MCF 10A (cell line): ENCODE data around the gene STIMATE. TPM values are rescaled to one million over a fixed set of nuclear protein-coding genes. Genes with fewer than 3 reads are reported as not detected.
A peak's percentile ranks its signal among the peaks of the same experiment; 100 is the strongest.

Experiments
- BruUV-seq: library from RNA; stranded (reverse); fragments of 400-500 nt; replicated peaks from 2 replicates; lab custom pipeline; 2021; lab: Mats Ljungman, UMichigan
- CTCF ChIA-PET: fragments of 300-600 bp; sonication (Branson Sonifier 250); formaldehyde crosslinking; extraction: SDS; loops from one replicate; lab custom pipeline; 2021; ENCODE audit warnings: antibody characterized with exemption, inconsistent platforms; lab: Yijun Ruan, JAX
- POLR2A ChIA-PET: fragments of 300-600, 350-650 bp; sonication (Branson Sonifier 250); formaldehyde crosslinking; extraction: SDS; loops from one replicate; lab custom pipeline; 2020; ENCODE audit warnings: antibody characterized with exemption, inconsistent platforms; lab: Yijun Ruan, JAX
- DNase-seq: peaks from one replicate; pipeline ENCODE4 v3.0.0-alpha.2; 2018; ENCODE audit not compliant: unreplicated experiment
- H3K27ac Mint-ChIP-seq: one replicate; pipeline ENCODE4 v1.8.0; 2022; ENCODE audit warnings: mild to moderate bottlenecking, low read depth, mixed read lengths; ENCODE audit not compliant: unreplicated experiment
- H3K27me3 Mint-ChIP-seq: one replicate; pipeline ENCODE4 v1.8.0; 2022; ENCODE audit warnings: mixed read lengths; ENCODE audit not compliant: insufficient read depth, unreplicated experiment
- H3K36me3 Mint-ChIP-seq: one replicate; pipeline ENCODE4 v1.8.0; 2022; ENCODE audit warnings: mild to moderate bottlenecking, moderate library complexity, mixed read lengths; ENCODE audit not compliant: insufficient read depth, unreplicated experiment
- H3K4me1 Mint-ChIP-seq: one replicate; pipeline ENCODE4 v1.8.0; 2022; ENCODE audit warnings: mixed read lengths; ENCODE audit not compliant: insufficient read depth, unreplicated experiment
- H3K4me3 Mint-ChIP-seq: one replicate; pipeline ENCODE4 v1.8.0; 2022; ENCODE audit warnings: mild to moderate bottlenecking, moderate library complexity, mixed read lengths; ENCODE audit not compliant: unreplicated experiment
- H3K9me3 Mint-ChIP-seq: one replicate; pipeline ENCODE4 v1.8.0; 2022; ENCODE audit warnings: mixed read lengths; ENCODE audit not compliant: unreplicated experiment
- CTCF ChIP-seq: fragments of 200-600 bp; IDR thresholded peaks from one replicate; pipeline ENCODE4 v1.8.0; 2022; ENCODE audit warnings: antibody characterized with exemption, mild to moderate bottlenecking; ENCODE audit not compliant: unreplicated experiment
- intact Hi-C: fragments of 100-400 bp; cut with micrococcal nuclease; formaldehyde crosslinking; loops from 2 replicates; pipeline ENCODE4 v1.14.1; 2022
- total RNA-seq: library from RNA; stranded (reverse); gene quantifications from 2 replicates; pipeline ENCODE4 v1.2.3, GENCODE V29; 2022

STIMATE gene
- total RNA-seq, 1 experiment from 2014 or later: 12.0 TPM

GRCh38 chr3:52798978-52799476 is 98.3 kb downstream of the STIMATE start:
- peak; percentile 50 for TF ChIP-seq CTCF
- Mint-ChIP-seq H3K27me3 (no peaks in the 10 kb centered on the region), H3K27ac (no peak overlapping the region), H3K36me3 (no peaks in the 10 kb centered on the region), H3K4me1 (peaks cover 24% of the 10 kb centered on the region), H3K9me3 (no peaks in the 10 kb centered on the region), H3K4me3 (no peak overlapping the region)
- ChIA-PET CTCF (interaction anchor here (0.7 to 1.9 kb wide), 17 partner anchors 10 to 273 kb away, joined by 3 to 9 read pairs (median 4); no protein-coding TSS in a partner anchor), POLR2A (no interaction called here)
- intact Hi-C loops: no loop called here
- no TSS peak for BruUV-seq
- peak; percentile 68 for DNase-seq

- Mint-ChIP-seq H3K36me3 (no peaks in the 10 kb centered on the region), H3K9me3 (no peaks in the 10 kb centered on the region), H3K27ac (no peak overlapping the region), H3K27me3 (no peaks in the 10 kb centered on the region), H3K4me3 (no peak overlapping the region), H3K4me1 (peaks cover 26% of the 10 kb centered on the region)
- ChIA-PET POLR2A (no interaction called here), CTCF (interaction anchor here (0.7 to 1.9 kb wide), 12 partner anchors 9 to 97 kb away, joined by 3 to 9 read pairs (median 4); no protein-coding TSS in a partner anchor)
- BruUV-seq: no TSS peak
- no peak for DNase-seq
- no peak for TF ChIP-seq CTCF
- intact Hi-C loops: no loop called here
Measured at GRCh38 chr3:52798376-52798977, 98.9 kb downstream of the STIMATE start.

- no peak overlapping the region for H3K27ac Mint-ChIP-seq
- no peaks in the 10 kb centered on the region for H3K27me3 Mint-ChIP-seq
Measured at GRCh38 chr3:52796411-52796810, 100.9 kb downstream of the STIMATE start.

More at GRCh38 chr3:52796411-52796810, 100.9 kb downstream of the STIMATE start:
- Mint-ChIP-seq H3K36me3 (no peaks in the 10 kb centered on the region), H3K9me3 (no peaks in the 10 kb centered on the region), H3K4me3 (no peak overlapping the region), H3K4me1 (peaks cover 23% of the 10 kb centered on the region)
- POLR2A ChIA-PET: interaction anchor here (1.2 kb wide), 1 partner anchor 25 kb away, joined by 3 read pairs; the partner anchor contains the start of gene NEK4
- BruUV-seq: no TSS peak
- DNase-seq: no peak
- TF ChIP-seq CTCF: no peak
- intact Hi-C loops: no loop called here
- CTCF ChIA-PET: interaction anchor here (0.6 kb wide), 1 partner anchor 1279 kb away, joined by 4 read pairs; no protein-coding TSS in a partner anchor
